ENCODE measurements around the gene NCLN.
A peak's percentile ranks its signal among the peaks of the same experiment; 100 is the strongest.
"Not testable (repeated sequence)": the region's sequence is repeated elsewhere in the genome, so short reads cannot be mapped to it uniquely, and the experiment has no call there.

The NCLN gene

DNA sequence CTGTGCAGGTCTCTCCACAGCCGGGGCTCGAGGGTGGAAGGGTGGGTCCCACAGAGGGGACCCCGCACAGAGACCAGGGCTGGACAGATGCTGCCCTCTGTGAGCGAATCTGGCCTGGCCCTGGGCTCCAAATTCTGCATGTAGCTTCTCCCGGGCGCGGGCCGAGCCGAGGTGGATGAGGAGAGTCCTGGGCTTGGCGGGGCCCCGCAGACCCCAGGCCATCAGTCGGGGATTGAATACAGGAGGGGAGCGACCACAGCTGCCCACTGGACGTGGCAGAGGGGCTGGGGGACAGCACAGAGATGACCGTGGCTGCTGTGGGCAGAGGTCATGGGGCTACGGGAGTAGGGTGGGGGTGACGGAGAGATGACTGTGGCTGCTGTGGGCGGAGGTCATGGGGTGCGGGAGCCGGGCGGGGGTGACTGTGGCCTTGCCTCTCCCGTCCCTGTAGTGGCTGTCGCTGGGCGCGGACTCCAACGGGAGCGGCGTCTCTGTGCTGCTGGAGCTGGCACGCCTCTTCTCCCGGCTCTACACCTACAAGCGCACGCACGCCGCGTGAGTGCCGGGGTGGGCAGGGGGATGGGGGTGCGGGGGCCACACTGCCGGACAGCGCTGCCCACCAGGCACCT, 15.5 kb downstream of the NCLN start:
- no peak for DNase-seq

GRCh38 chr19:3201911-3202310, 16.2 kb downstream of the NCLN start:
- DNase-seq = no peak

- no peak for DNase-seq
Measured at GRCh38 chr19:3202346-3202745, 16.6 kb downstream of the NCLN start.

GRCh38 chr19:3202895-3203294, 17.2 kb downstream of the NCLN start:
- not testable (repeated sequence) for DNase-seq

- no peak for DNase-seq
Measured at GRCh38 chr19:3203805-3204645, 18.3 kb downstream of the NCLN start.

GRCh38 chr19:3204646-3205275, 19.0 kb downstream of the NCLN start:
- DNase-seq = no peak

GRCh38 chr19:3206216-3206953, 20.7 kb downstream of the NCLN start:
- DNase-seq = no peak

DNA sequence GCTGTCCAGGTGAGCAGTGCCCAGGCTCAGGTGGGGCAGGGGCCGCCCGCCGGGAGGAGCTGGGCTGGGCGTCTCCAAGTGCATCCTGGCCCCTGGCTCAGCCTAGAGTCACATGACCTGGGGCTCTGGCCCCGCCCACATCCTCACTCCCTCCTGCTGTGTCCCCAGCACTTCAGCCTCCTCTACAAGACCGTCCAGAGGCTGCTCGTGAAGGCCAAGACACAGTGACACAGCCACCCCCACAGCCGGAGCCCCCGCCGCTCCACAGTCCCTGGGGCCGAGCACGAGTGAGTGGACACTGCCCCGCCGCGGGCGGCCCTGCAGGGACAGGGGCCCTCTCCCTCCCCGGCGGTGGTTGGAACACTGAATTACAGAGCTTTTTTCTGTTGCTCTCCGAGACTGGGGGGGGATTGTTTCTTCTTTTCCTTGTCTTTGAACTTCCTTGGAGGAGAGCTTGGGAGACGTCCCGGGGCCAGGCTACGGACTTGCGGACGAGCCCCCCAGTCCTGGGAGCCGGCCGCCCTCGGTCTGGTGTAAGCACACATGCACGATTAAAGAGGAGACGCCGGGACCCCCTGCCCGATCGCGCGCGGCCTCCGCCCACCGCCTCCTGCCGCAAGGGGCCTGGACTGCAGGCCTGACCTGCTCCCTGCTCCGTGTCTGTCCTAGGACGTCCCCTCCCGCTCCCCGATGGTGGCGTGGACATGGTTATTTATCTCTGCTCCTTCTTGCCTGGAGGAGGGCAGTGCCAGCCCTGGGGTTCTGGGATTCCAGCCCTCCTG, 21.9 kb downstream of the NCLN start:
- DNase-seq = no peak

DNA sequence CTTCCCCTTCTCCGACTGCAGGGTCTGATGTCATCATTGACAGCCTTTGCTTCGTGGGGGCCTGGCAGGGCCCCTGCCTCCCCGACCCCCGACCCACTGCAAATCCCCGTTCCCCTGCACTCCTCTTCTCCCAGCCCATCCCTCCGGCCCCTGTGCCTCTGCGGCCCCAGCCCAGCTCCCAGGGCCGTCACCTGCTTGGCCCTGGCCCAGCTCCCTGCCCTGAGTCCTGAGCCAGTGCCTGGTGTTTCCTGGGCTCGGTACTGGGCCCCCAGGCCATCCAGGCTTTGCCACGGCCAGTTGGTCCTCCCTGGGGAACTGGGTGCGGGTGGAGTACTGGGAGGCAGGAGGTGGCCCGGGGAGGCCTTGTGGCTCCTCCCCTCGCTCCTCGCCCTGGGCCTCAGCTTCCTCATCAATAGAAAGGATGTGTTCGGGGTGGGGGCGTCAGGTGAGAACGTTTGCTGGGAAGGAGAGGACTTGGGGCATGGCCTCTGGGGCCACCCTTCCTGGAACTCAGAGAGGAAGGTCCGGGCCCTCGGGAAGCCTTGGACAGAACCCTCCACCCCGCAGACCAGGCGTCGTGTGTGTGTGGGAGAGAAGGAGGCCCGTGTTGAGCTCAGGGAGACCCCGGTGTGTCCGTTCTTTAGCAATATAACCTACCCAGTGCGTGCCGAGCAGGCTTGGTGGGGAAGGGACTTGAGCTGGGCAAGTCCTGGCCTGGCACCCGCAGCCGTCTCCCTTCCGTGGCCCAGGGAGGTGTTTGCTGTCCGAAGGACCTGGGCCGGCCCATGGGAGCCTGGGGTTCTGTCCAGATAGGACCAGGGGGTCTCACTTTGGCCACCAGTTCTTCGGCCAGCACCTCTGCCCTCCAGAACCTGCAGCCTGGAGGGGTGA, 22.8 kb downstream of the NCLN start:
- DNase-seq = no peak

DNA sequence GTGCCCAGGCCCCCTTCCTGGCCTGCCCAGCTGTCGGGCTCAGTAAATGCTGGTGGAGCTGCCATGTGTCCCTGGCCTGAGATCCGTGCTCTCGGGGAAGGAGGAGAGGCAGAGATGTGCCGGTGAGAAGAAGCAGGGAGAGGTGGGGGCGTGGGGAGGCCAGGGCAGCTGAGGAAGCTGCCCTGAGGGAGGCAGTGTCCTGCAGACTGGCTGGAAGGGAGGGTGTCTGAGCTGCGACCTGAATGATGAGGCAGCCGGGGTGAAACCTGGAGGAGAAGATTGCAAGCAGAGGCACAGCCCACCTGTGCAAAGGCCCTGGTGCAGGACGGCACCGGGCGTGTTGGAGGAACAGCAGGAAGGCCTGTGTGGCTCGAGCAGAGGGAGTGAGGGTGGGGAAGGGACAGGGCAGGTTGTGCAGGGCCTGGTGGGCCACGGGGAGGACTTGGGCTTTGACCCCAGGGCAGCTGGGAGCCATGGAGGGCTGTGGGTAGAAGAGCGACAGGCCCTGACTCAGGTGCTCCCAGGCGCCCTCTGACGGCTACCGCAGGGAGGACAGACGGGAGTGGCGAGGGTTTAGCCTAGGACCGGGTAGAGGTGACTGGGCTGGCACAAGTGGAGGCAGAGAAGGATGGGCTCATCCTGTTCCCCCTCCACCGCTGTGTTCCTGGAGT, 24.8 kb downstream of the NCLN start:
- peak; percentile 69 for DNase-seq

GRCh38 chr19:3211191-3211590, 25.5 kb downstream of the NCLN start:
- DNase-seq = no peak

GRCh38 chr19:3213159-3213558, 27.4 kb downstream of the NCLN start:
- DNase-seq = no peak

DNA sequence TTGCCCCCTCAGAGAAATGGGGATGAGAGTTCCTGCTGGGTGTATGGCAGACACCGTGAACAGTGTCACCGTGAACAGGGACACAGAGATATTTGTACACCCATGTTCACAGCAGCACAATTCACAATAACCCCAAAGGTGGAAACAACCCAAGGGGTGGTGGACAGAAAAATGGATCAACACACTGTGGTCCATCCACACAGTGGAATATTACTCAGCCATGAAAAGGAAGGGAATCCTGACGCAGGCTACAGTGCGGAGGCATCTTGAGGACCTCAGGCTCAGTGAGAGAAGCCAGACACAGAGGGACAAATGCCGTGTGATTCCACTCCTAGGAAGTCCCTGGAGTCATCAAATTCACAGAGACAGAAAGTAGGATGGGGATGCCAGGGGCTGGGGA, 31.1 kb downstream of the NCLN start:
- no peak for DNase-seq

- no peak for DNase-seq
Measured at GRCh38 chr19:3220576-3220975, 34.8 kb downstream of the NCLN start.

DNA sequence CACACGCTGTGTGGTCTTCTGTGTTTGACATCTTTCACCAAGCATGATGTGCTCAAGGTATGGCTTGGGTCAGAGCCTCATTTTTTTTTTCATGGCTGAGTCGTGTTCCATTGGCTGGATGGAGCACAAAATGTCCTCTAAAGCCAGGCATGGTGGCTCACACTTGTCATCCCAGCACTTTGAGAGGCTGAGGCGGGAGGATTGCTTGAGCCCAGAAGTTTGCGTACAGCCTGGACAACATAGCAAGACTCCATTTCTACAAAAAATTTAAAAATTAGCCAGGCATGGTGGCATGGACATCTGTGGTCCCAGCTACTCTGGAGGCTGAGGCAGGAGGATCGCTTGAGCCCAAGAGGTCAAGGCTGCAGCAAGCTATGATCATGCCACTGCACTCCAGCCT, 35.8 kb downstream of the NCLN start:
- DNase-seq = not testable (repeated sequence)

- DNase-seq = no peak
Measured at GRCh38 chr19:3222709-3223108, 37.0 kb downstream of the NCLN start.

- DNase-seq = peak; percentile 60
Measured at GRCh38 chr19:3224346-3225168, 38.8 kb downstream of the NCLN start, which contains the start of gene CELF5. Gene CELF5, plus strand, starts transcription at chr19:3224661. Its CDS starts 79 bp downstream, at chr19:3224740.

DNA sequence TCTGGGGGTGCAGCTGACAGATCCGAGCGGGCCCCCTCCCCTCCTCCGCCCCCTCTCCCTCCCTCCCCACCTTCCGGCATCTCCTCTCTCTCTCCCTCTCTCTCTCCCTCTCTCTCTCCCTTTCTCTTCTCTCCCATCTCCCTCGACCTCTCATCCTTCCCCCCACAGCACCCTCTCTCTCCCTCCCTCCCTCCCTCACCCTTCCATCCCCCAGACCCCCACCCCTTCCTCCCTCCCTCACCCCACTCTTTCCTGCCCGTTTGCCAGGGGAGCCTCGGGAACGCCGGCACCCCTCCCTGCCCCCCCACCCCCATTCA, 39.4 kb downstream of the NCLN start:
- no peak for DNase-seq

DNA sequence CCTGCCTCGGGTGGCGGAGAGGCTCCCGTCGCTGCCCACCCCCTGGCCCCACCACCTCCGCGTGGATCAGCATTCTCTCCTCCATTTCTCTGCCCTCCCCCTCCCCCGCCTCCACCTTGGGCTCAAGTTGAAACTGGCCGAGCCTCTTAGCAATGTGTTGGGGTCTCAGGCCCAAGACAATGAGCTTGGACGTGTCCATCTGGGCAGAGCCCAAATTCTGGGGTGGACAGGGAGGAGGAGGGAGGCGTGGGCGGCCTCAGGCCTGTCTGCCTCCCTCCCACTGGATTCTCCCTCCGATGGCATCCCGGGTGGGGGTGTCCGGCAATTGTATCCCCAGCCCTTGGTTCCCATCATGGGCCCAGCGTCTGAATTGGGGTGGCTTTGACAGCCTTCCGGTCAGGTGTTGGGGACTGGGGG, 40.0 kb downstream of the NCLN start:
- DNase-seq = no peak
